Adrenal gland (tissue), 12 donors: ENCODE data around the gene COL15A1. TPM values are rescaled to one million over a fixed set of nuclear protein-coding genes. Genes with fewer than 3 reads are reported as not detected.

Experiments
- DNase-seq, 7 donors: peaks; one replicate each; pipeline ENCODE4 v3.0.0-alpha.2; 2019 to 2020
- H3K27ac ChIP-seq, 5 donors: fragments of 200-600 bp; sonication (generic) in 4 of 5; 1 replicate in 3 of 5; 2 replicates in 2 of 5; pipeline versions ENCODE4 v1.5.1 to v1.8.0; 2016 to 2020; ENCODE audit warnings: mild to moderate bottlenecking in 1 of 5
- H3K27me3 ChIP-seq: fragments of 200-600 bp; 2 replicates; pipeline ENCODE4 v1.8.0; 2021
- H3K36me3 ChIP-seq, 2 donors: fragments of 200-600 bp; replicated peaks in 1 of 2; 1 replicate in 1 of 2; 2 replicates in 1 of 2; pipeline versions ENCODE4 v1.5.1 to v1.8.0; 2018 to 2022
- H3K4me1 ChIP-seq, 2 donors: fragments of 200-600 bp; replicated peaks in 1 of 2; 1 replicate in 1 of 2; 2 replicates in 1 of 2; pipeline versions ENCODE4 v1.5.1 to v1.8.0; 2018 to 2021
- H3K4me3 ChIP-seq, 4 donors: fragments of 200-600 bp; sonication (generic) in 3 of 4; one replicate each; pipeline ENCODE4 v1.5.1; 2016 to 2018
- H3K9me3 ChIP-seq, 3 donors: fragments of 200-600 bp; sonication (generic) in 1 of 3; replicated peaks in 1 of 3; 1 replicate in 2 of 3; 2 replicates in 1 of 3; pipeline versions ENCODE4 v1.5.1 to v1.8.0; 2016 to 2021
- CTCF ChIP-seq, 6 experiments: fragments of 450-650 bp in 4 of 6; fragments of 200-600 bp in 2 of 6; sonication (generic) in 1 of 6; IDR thresholded peaks; 1 replicate in 5 of 6; 2 replicates in 1 of 6; pipeline versions ENCODE4 v1.5.1 to v1.8.0; 2016 to 2021; ENCODE audit warnings: antibody characterized with exemption in 6 of 6, mild to moderate bottlenecking in 2 of 6, moderate library complexity in 1 of 6
- POLR2A ChIP-seq, 2 donors: fragments of 450-650 bp; IDR thresholded peaks; one replicate each; pipeline ENCODE4 v1.6.1; 2017; ENCODE audit warnings: antibody characterized with exemption in 2 of 2, mild to moderate bottlenecking in 2 of 2, moderate library complexity in 1 of 2
- WGBS, 4 donors: extraction: QIAGEN DNeasy Blood & Tissue Kit in 2 of 4; methylation state at CpG; one replicate each; pipeline versions ENCODE4 v1.1.5 to v1.1.7; 2013 to 2017; 5-methylcytosine and 5-hydroxymethylcytosine counted together
- intact Hi-C, 2 donors: fragments of 100-400 bp; cut with DNase I; formaldehyde crosslinking; loops; one replicate each; pipeline versions ENCODE4 v1.14.1 to v1.15.0; 2022 to 2023
- polyA plus RNA-seq, 3 donors: library from polyadenylated mRNA; stranded (reverse); fragments of 200-250 nt in 2 of 3; fragments of 350-450 nt in 1 of 3; fragmentation: Illumina TruSeq in 1 of 3; extraction: RNeasy Lipid Tissue Mini Kit (QIAGEN cat#74804) in 1 of 3; gene quantifications; one replicate each; pipeline ENCODE4 v1.2.3, GENCODE V29; 2013 to 2014
- total RNA-seq, 9 donors: library from RNA; depleted of rRNA in 4 of 9; stranded (reverse); fragments of >200 nt in 4 of 9; fragments of 120-200 nt in 1 of 9; fragmentation: NEBNext Ultra II Directional in 1 of 9; extraction: Animal tissue kit (Norgen Biotek cat#: 25700) in 1 of 9; gene quantifications; one replicate each; pipeline versions ENCODE4 v1.1.0 to v1.2.4, GENCODE V29; 2013 to 2023
- donor health status: healthy with polysubstance abuse.
- donor health status: Bipolar disorder and iron deficiency.
- donor health status: DM: yes; HTN: yes; CAD: no.
- donor health status: DM: no; HTN: no; CAD: no.
- donor health status: DM: no; HTN: no; CAD: no.
- donor health status: DM: yes; HTN: yes; CAD: no.

The COL15A1 gene
- total and polyA plus RNA-seq, 12 donors: 34.8 to 320 (median 101) TPM

GRCh38 chr9:99054581-99054980 is 110.9 kb downstream of the COL15A1 start:
- intact Hi-C loops: no loop called here
- TF ChIP-seq POLR2A (IDR thresholded peaks at IDR 0.05) (no peak), CTCF (IDR thresholded peaks at IDR 0.05) (no peak)
- peaks cover 0 to 11% of the 10 kb centered on the region in 2 donors for H3K36me3 ChIP-seq
- DNase-seq: no peak
- 89 to 100% (median 91%) methylated on average over 2 of the region's 2 CpGs for WGBS, 4 donors
- H3K27ac ChIP-seq: no peak overlapping the region
- peaks cover 0 to 44% of the 10 kb centered on the region in 2 donors for H3K4me1 ChIP-seq
- no peak overlapping the region for H3K4me3 ChIP-seq
- no peaks in the 10 kb centered on the region for H3K27me3 ChIP-seq
- H3K9me3 ChIP-seq: no peaks in the 10 kb centered on the region

- 67 to 89% (median 73%) methylated on average over 1 of the region's 1 CpG for WGBS, 4 donors
- Histone ChIP-seq H3K4me3 (no peak overlapping the region), H3K9me3 (no peaks in the 10 kb centered on the region), H3K27ac (no peak overlapping the region), H3K27me3 (no peaks in the 10 kb centered on the region), H3K4me1 (peaks cover 0 to 39% of the 10 kb centered on the region in 2 donors), H3K36me3 (peaks cover 0 to 6% of the 10 kb centered on the region in 2 donors)
- TF ChIP-seq CTCF (IDR thresholded peaks at IDR 0.05) (no peak), POLR2A (IDR thresholded peaks at IDR 0.05) (no peak)
- DNase-seq: peak; percentile 48 to 84 (median 63)
- intact Hi-C loops: no loop called here
Observed at GRCh38 chr9:99055384-99055783, 111.7 kb downstream of the COL15A1 start.

DNA sequence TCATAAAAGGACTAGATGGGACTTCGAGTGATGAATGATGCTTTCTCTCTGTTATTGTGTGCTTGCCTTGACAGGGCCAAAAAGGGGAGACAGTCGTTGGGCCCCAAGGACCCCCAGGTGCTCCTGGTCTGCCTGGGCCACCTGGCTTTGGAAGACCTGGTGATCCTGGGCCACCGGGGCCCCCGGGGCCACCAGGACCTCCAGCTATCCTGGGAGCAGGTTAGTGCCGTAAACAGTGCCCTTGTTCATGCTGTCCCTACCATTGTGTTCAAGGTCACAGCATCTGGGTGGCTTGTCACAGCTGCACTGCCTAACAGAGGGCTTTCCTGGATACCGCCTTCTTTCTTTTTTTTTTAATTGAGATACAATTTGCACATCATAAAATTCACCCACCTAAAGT is 112.5 kb downstream of the COL15A1 start:
- H3K27me3 ChIP-seq: no peaks in the 10 kb centered on the region
- intact Hi-C loops: no loop called here
- DNase-seq: no peak
- peaks cover 0 to 38% of the 10 kb centered on the region in 2 donors for H3K4me1 ChIP-seq
- no peaks in the 10 kb centered on the region for H3K9me3 ChIP-seq
- H3K4me3 ChIP-seq: no peak overlapping the region
- H3K36me3 ChIP-seq: peaks cover 0 to 6% of the 10 kb centered on the region in 2 donors
- WGBS, 4 donors: 87 to 96% (median 89%) methylated on average over 6 of the region's 6 CpGs
- TF ChIP-seq CTCF (IDR thresholded peaks at IDR 0.05) (no peak), POLR2A (IDR thresholded peaks at IDR 0.05) (no peak)
- H3K27ac ChIP-seq: no peak overlapping the region

DNA sequence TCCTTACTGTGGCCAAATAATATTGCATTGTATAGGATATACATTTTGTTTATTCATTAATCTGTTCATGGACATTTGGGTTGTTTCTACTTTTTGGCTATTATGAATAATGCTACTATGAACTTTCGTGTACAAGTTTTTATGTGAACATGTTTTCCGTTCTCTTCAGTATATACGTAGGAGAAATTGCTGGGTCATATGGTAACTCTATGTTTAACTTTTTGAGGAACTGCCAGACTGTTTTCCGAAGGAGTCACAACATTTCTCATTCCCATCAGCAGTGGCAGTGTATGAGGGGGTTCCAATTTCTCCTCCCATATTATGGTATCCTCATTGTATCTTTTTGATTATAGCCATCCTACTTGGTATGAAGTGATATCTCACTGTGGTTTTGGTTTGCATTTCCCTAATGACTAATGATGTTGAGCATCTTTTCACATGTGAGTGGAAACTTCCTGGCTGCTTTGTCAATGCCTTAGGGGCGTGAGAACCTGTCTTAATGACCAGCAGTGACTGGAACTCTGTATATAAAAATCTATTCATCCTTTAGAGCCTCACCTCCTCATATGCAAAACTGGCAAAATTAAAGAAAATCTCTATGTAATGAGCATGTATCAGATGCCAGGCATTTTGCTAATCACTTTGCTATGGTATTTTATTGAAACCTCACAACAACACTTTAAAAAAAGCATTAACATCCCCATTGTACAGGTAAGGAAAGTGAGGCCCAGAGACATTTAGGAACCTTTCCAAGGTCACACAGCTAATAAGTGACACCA is 113.4 kb downstream of the COL15A1 start:
- intact Hi-C loops: no loop called here
- no peaks in the 10 kb centered on the region for H3K9me3 ChIP-seq
- H3K27me3 ChIP-seq: no peaks in the 10 kb centered on the region
- peak overlapping the region in 2 of 5 donors; percentile 68 to 79 for H3K27ac ChIP-seq
- H3K4me1 ChIP-seq: peaks cover 0 to 30% of the 10 kb centered on the region in 2 donors
- H3K36me3 ChIP-seq: peaks cover 0 to 10% of the 10 kb centered on the region in 2 donors
- TF ChIP-seq POLR2A (IDR thresholded peaks at IDR 0.05) (no peak), CTCF (IDR thresholded peaks at IDR 0.05) (no peak)
- WGBS, 4 donors: 78 to 82% (median 78%) methylated on average over 5 of the region's 5 CpGs
- no peak for DNase-seq
- H3K4me3 ChIP-seq: no peak overlapping the region
